GDM1 (cell line): ENCODE results near the gene ERN1.
A peak's percentile ranks its signal among the peaks of the same experiment; 100 is the strongest.
"Not testable (repeated sequence)": the region's sequence is repeated elsewhere in the genome, so short reads cannot be mapped to it uniquely, and the experiment has no call there.

ENCODE experiments used
- DNase-seq: peaks from one replicate; lab custom pipeline; 2025; lab: John Stamatoyannopoulos, UW

Gene ERN1

DNA sequence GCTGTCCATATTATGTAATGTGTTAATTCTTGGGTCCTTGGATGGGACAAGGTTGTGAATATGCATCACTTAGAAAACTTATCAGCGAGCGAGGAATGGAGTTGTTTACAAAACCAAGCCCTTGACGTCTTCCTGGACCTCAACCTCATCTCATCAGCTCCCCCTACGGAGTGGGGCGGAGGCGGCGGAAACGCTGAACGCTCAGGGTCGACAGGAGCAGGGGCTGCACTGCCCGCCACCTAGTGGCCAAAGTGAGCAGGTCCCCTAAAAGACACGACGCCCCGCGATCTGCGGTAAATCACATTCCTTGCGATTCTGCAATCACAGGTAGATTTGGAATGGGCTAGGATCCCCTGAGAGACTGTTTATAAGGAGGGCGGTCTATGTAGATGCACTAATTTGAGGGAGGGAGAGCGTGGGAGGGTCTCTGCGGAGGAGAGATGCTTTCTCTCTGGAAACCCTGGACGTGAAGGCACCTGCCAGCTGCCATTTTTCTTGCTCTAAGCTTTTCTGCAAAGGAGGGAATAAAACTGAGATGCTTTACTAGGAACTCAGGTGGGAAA is 104.1 kb downstream of the ERN1 start:
- DNase-seq: peak; percentile 77

DNA sequence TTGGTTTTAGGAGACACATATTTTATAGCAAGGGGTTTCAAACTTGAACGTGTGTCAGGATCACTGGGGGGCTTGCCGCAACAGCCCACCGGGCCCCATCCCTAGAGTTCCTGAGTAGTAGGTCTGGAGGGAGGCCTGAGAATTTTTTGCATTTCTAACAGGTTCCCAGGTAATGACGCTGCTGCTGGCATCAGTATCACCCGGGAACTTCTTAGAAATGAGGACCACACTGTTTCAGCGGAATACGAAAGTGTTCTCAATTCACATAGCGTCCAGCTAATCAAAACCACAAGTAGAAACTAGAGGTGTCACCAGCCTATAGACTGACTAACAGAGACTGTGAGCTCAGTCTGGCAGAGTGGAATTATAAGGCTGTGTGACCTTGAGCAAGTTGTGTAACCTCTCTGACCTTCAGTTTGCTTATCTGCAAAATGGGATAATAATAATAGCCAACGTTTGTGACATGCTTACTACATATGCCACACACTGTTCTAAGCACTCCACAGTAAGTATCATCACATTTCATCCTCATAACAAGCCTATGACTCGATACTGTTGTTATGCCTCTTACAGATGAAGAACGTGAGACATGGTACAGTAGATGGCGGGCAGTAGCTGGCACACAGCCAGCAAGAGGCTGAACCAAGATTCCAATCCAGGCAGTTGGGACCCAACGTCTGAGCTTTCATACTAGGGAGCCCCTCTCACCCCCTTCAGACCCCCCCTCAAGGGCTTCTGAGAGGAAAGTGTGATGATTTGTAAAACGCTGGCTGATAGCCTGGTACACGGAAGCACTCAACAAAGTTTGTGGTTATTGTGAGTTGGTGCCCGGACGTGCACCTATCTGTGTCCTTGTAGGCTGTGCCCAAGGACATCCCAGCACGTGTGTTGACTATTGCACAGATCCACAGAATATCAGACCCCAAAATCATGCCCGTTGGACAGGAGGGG is 104.9 kb downstream of the ERN1 start:
- DNase-seq: no peak

DNA sequence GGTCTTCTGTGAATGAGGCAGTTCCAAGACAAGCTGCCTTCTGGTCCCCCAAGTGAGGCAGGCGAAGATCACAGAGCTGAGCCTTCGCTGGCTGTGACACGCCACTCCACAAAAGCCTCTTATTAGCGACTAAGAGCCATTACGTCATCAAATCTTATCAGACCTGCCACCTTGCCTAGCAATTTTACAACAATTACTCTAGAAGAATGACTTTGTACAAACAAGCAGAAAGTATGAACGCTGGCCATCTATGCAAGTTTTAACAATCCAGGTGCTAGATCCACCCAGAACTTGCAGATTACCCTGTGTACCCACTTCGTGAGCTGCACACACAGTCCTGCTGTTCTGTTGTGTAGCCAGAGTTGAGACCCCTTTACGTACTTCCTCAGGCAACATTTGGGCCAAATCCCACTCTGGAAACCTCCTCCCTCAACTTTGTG is 105.7 kb downstream of the ERN1 start:
- DNase-seq: no peak

DNA sequence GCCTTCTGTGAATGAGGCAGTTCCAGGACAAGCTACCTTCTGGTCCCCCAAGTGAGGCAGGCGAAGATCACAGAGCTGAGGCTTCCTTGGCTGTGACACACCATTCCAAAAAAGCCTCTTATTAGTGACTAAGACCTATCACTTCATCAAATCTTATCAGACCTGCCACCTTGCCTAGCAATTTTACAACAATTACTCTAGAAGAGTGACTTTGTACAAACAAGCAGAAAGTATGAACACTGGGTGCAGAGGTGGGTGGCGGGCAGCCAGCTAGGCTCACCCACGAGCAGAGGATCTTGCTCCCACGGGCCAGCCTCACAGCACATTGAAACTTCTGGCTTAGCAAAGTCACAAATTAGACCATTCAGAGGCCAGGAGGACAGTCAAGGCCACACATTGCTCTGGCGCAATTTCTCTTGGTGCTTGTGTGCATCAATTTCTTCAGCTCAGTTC is 107.3 kb downstream of the ERN1 start:
- no peak for DNase-seq

DNA sequence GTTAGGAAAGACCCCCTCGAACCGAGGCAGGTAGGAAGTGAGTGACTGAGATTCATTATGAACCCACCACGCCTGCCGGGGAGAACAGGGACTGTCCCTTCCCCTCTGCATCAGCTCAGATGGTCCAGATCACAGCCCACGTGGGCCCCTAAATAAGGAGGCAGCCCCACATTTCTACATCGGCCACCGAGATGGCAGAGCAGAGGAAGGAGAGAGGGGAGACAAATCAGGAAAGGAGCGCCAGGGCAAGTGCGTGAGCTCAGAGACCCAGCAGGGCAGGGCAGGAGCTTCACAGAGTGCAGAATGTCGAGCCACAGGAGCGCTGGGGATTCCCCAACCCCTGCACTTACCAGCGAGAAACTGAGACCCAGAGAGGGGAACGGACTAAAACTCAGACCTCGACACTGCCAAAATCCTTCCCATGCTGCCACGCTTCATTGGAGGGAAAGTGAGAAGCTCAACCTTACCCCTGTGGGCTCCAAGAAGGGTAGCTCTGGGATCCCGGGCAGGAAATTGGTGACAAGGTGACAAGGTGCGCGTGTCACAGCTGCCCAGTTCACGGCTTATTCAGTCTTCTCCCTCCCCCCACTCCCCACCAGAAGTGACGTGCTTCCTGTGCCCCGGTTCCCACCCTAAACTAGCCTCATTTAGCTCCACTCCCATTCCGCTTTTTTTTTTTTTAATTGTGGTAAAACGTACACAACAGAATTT is 109.7 kb downstream of the ERN1 start, which contains the start of gene ICAM2:
Gene ICAM2, minus strand, starts transcription at position 578 of the 711 bp plus-strand sequence. CDS start 13,942 bp downstream, outside the sequence.
- DNase-seq: peak; percentile 89

DNA sequence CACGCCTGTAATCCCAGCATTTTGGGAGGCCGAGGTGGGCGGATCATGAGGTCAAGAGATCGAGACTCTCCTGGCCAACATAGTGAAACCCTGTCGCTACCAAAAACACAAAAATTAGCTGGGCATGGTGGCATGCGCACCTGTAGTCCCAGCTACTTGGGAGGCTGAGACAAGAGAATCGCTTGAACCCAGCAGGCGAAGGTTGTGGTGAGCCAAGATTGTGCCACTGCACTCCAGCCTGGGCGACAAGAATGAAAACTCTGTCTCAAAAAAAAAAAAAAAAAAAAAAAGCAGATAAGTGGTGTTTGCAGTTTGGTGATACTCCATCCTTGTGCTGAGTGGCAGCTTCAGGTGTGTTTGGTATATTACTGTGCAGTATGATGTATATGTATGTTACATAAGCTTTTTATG is 110.4 kb downstream of the ERN1 start:
- not testable (repeated sequence) for DNase-seq

DNA sequence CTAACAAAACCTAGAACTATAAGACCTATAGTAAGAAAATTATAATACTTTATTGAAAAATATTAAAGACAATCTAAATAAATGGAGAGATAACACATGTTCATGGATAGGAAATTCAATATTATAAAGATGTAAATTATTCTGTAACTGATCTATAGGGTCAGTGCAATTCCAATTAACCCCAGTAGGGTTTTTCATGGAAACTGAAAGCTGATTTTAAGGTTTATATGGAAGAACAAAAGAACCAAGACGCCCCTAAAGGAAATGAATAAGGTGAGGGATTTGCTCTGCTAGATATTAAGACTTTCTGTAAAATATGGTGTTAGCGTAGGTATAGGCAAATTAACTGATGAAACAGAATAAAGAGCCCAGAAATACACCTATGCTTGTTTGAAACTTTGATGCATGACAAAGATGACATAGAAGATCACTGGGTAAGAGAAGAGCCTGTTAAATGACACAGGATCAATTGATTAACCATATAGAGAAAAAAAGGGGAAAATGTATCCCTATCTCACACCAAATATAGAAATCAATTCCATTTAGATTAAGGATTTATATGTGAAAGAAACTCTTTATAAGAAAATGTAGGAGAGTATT is 112.5 kb downstream of the ERN1 start:
- no peak for DNase-seq

DNA sequence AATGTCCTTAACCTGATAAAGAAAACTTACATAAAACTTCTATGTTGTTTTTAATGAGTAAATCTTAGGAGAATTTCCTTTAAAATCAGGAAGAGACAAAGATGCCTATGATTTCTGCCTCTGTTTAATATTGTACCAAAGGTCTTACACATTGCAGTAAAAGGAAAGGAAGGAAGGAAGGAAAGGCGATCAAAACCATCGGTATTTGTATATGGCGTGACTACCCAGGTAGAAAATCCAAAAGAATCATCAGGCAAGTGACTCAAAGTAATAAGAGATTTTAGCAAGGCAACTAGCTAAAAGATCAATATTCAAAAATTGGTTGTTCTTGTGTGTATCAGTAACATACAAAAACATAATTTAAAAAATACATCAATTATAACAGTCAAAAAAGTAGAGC is 113.0 kb downstream of the ERN1 start:
- DNase-seq: no peak

DNA sequence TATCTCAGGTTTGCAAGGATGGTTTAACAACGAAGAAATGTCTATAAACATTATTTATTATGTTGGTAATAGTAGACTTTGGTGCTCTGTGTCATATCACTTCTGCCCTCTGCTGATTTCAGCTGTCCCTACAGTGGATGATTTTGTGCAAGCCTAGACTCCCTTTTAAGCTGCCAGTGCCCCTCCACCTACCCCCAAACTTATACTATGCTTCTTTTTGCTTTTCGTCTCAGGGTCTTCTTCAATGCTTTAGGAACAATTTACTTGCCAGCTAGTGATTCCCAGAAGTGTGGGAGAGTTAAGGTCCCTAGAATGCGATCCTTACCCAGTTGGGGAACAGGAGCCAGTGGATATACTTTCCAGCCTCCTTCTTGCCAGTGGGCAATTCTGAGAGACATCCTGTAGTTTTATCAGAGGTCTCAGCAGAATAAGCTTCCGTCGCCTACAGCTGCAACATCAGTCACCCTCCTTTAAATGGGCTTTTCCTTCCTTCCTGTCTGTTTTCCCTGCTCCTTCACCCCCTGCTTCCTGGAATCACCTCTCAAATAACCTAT is 113.6 kb downstream of the ERN1 start:
- no peak for DNase-seq

DNA sequence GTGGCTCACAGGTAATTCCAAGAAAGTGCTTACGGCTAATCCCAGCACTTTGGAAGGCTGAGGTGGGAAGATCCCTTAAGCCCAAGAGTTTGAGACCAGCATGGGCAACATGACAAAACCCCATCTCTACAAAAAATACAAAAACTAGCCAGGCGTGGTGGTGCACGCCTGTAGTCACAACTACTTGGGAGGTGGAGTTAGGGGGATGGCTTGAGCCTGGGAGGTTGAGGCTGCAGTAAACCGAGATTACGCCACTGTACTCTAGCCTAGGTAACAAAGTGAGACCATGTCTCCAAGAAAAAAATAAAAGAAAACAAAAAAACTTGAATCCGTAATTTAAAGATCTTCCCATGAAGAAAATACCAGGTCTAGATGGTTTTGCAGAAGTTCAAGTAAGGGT is 114.5 kb downstream of the ERN1 start:
- DNase-seq: no peak

DNA sequence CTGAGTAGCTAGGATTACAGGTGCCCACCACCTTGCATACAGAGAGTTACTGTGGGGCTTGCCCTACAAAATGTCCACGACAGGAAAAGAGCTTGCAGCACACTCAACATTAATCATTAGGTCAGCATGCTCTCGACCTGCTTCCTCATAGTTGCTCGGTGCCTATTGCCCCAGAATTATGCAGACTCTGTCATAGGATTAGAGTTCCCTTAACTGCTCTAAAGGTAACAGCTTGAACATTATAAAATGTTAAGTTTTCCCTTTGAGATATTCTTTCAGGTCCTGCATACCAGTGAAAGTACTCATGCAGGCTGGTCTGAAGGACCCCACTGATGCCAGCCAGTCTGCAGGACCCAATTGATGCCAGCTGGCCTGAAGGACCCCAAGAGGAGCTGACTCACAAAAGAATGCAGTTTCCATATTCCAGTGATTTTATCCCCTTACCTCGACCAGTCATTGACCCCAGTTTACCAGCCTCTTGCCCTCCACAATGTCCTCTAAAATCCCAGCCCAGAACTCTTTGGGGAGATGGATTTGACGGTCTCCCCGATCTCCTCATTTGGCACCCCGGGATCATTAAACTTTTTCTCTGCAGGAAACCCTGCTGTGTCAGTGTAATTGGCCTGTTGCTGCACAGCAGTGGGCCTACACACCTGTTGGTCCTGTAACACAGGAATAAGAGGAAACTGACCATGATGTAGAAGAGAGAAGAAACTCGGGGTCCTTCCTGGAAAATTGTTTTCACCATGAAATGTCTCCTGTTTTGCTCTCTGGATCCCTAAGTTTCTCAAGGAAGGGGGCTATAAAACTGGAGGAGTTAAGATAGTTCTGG is 120.2 kb downstream of the ERN1 start:
- no peak for DNase-seq

DNA sequence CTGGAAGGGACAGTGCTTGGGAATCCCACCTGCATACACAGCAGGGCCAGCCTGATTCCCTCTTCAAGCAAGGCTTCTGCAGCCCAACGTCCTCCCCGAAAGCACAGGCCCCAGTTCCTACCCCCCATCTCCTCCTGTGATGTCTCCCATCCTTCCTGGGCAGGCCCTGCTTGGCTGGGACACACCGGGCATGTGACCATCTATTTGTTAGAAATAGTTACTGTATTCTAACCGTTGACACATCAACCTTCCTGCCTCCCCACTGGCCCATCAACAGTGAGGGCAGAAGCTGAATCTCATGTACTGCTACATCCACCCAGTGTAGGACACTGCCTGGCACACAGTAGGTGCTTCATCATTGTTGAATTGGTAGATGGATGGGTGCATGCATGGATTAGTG is 121.1 kb downstream of the ERN1 start:
- no peak for DNase-seq

DNA sequence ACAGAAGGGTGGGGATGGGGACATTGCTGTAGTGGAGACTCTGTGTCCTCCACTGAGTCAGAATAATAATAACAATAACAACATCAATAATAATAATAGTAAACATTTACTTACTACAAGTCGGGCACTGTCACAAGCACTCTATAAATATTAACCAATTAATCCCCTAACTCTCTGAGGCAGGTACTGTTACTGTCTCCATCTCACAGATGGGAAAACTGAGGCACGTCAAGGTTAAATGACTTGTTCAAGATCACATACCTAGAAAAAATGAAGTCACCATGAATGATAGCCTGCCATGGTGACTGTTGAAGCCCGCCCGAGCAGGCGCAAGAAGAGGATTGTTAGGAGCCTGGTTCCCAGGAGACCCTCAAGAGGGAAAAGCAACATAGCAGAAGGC is 121.6 kb downstream of the ERN1 start:
- no peak for DNase-seq

DNA sequence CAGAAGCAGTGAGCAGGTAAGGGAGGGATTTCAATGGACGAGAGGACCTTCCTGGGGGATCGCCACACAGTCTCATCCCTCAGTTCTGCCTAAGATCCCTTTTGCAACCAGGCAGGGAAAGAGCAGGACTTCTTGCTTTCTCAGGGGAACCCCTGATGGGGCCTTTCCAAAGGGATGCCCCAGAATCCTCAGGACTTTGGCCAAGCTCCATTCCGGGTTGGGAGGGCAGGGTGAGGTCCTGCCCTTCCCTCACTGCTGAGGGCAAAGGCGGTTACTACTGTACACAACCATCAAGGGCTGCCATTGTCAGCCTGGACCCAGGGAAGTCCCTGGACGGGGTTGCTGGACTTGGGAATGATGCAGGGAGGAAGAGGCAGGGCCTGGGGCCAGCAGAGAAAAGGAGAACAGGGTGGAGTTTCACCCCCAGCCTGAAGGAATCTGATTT is 122.1 kb downstream of the ERN1 start:
- no peak for DNase-seq

DNA sequence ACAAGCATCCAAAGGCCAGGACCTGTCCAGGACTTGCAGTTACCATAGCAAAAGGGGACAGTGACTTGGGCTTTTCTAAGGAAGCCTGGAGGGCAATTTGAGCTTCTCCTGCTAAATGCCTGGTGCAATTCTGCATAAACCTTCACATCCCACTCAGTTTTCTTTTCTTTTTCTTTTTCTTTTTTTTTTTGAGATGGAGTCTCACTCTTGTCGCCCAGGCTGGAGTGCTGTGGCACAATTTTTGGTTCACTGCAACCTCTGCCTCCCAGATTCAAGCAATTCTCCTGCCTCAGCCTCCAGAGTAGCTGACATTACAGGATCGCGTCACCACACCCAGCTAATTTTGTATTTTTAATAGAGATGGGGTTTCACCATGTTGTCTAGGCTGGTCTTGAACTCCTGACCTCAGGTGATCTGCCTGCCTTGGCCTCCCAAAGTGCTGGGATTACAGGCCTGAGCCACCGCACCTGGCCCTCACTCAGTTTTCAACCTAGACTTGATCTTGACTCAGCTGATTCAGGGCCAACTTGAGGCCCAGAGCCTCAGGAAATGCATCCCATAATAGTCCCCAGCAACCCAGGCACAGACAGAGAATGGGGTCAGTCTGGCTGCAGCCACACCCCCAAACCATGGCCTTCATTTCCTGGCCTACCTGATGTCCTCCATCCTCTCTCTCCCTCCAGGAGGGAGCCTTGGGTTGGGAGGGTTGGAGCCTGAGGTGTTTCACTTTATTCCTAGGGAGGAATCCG is 122.7 kb downstream of the ERN1 start:
- not testable (repeated sequence) for DNase-seq

DNA sequence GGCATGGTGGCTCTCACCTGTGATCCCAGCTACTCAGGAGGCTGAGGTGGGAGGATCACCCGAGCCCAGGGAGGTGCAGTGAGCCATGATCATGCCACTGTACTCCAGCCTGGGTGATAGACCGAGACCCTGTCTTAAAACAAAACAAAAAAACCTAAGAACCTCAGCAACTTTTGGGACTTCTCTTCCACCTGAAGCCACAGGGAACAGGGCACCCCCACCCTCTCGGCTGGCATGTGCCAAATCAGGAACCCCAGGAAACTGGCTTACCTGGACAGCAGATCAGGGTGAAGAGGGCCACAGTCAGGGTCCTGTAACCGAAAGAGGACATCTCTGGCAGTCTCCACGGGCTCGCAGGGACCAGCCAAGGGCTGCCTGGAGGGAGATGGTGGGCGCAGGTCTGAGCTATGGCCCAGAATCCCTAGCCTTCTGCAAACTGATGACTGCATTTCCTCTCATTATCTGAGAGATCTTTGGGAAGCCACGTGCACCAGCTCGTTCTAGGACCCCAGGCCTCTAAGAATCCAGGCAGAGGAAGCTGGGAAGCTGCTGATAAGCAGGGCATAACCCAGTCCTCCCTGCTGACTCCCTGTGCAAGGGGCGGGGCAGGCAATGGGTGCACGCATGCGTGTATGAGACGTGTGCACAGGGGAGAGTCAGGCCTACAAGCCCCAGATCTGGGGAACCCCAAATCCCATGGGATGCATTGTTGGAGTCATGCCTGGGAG is 123.4 kb downstream of the ERN1 start:
- no peak for DNase-seq

DNA sequence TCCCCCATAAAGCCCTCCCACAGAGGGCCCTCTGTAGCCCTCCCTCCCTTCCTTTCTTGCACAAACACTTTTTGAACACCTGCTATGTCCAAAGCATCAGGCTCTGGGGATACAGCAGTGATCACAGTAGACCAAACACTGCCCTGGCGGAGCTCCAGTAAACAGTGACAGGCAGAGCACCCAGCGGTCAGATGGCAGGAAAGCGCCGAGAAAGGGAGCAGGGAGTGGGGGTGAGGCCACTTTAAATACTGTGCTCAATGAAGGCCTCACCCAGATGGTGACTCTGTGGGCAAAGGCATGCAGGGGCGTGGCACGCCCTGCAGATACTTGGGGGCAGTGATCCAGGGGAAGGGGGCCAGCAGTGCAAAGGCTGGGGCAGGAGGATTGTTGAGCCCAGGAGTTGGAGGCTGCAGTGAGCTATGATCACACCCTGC is 124.2 kb downstream of the ERN1 start:
- no peak for DNase-seq

DNA sequence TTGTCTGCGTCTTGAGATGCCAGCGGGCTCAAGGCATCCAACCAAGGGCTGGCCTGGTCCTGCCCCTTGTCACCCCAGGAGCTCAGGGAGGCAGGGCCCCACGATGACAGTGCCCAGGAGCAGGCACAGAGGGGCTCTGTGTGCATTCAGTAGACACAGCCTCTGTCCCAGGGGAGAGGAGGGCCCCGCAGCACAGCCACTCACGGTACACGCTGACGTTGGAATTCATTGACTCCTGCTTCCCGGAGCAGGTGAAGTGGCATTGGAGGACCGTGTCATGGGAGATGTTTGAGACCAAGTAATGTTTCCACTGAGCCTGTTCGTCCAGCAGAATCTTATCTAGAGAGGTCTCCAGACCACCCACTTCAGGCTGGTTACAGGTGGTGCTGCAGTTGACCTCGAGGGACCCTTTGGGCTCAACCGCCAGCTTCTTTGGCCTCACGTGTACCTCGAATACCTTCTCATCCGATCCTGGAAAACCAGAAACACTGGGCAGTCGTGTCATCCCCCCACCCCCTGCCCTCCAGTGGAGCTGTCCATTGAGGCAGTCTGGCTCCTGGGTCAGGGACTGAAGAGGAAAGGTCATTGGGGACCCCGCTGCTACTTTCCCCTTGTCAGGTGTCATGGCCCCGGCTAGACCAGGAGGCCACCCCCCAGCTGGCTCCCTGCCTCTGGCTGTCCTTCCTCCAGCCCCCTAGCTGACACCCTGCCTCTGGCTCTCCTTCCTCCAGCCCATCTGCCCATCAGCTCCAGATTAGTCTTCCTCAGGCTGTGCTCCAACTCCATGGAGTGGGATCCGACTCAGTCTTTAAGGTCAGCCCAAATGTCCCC is 124.8 kb downstream of the ERN1 start:
- no peak for DNase-seq
